Stimulated activated CD8-positive, alpha-beta memory T cell treated with anti-CD3 and anti-CD28 coated beads, Interleukin-15, amount 100 ng/mL, for 1 hour (primary cell): ENCODE data around the gene TP53I13.

Experiments used
- DNase-seq: peaks from one replicate; pipeline ENCODE4 v3.0.0-alpha.2; 2020; ENCODE audit warnings: low read depth

Gene TP53I13

GRCh38 chr17:29615492-29616299 is 47.2 kb downstream of the TP53I13 start:
- peak; percentile 71 for DNase-seq

GRCh38 chr17:29616300-29617048 is 48.0 kb downstream of the TP53I13 start:
- DNase-seq, result no peak

- peak; percentile 75 for DNase-seq
These were observed 48.6 kb downstream of the TP53I13 start for GRCh38 chr17:29617125-29617480.

GRCh38 chr17:29617481-29618271 is 49.2 kb downstream of the TP53I13 start:
- DNase-seq, result peak; percentile 76

GRCh38 chr17:29618272-29619065 is 50.0 kb downstream of the TP53I13 start:
- no peak for DNase-seq

- no peak for DNase-seq
These were observed 50.8 kb downstream of the TP53I13 start for GRCh38 chr17:29619251-29619650.

GRCh38 chr17:29620271-29620670 is 51.8 kb downstream of the TP53I13 start:
- no peak for DNase-seq

GRCh38 chr17:29620779-29621500 is 52.4 kb downstream of the TP53I13 start:
- no peak for DNase-seq

GRCh38 chr17:29621751-29622194 is 53.3 kb downstream of the TP53I13 start:
- DNase-seq, result no peak
